Heart left ventricle (tissue), 13 donors: ENCODE results near the gene TXNDC11.

Experiments used
- CTCF ChIP-seq, 12 donors: fragments of 200-600 bp; sonication (generic) in 4 of 12; IDR thresholded peaks; one replicate each; pipeline versions ENCODE4 v1.5.0 to v1.8.0; 2018 to 2022; ENCODE audit warnings: antibody characterized with exemption in 12 of 12, mild to moderate bottlenecking in 5 of 12
- POLR2A ChIP-seq, 2 donors: fragments of 450-650 bp; IDR thresholded peaks; one replicate each; pipeline ENCODE4 v1.6.1; 2017; ENCODE audit warnings: antibody characterized with exemption in 2 of 2, mild to moderate bottlenecking in 2 of 2, moderate library complexity in 2 of 2
- donor health status: ischemic (EF 13 %, LVEDD 7.1; RV severe dilation, severe dysfunction).
- donor health status: DM: no; HTN: yes; CAD: no.
- donor health status: DM: no; HTN: no; CAD: no.
- donor health status: ischemic (EF 25% LVEDD 6.9; RV normal size, moderate dysfunction).
- donor health status: ischemic (EF 25% LVEDD 5.7; RV mildly dilated, moderate dysfunction).
- donor health status: ischemic (EF 35%, LVEDD 5.7; RV mildly dilated, moderate dysfunction).
- donor health status: nonischemic (EF 11% LVEDD 7.7; RV severe dilation, severe dysfunction).
- donor health status: DM: yes; HTN: yes; CAD: no.
- donor health status: PGD.
- donor health status: ischemic (EF 29% LVEDD 5.4; RV normal size, mild dysfunction).
- donor health status: nonischemic (EF 23%, LVEDD 6.1; RV moderate dilation, normal function).

GRCh38 chr16:11691235-11691634, 51.4 kb downstream of the TXNDC11 start:
- TF ChIP-seq CTCF (IDR thresholded peaks at IDR 0.05) (no peak), POLR2A (IDR thresholded peaks at IDR 0.05) (no peak)
